MCF 10A (cell line): Measurements from ENCODE around the gene CDHR4. TPM values are rescaled to one million over a fixed set of nuclear protein-coding genes. Genes with fewer than 3 reads are reported as not detected.

Experiments used
- Bru-seq: library from RNA; stranded (reverse); fragments of 400-500 nt; gene quantifications from one replicate; lab custom pipeline; 2021; lab: Mats Ljungman, UMichigan
- BruChase-seq, 2 experiments: library from RNA; stranded (reverse); fragments of 400-500 nt; gene quantifications; one replicate each; lab custom pipeline; 2021; lab: Mats Ljungman, UMichigan
- BruUV-seq: library from RNA; stranded (reverse); fragments of 400-500 nt; replicated peaks from 2 replicates; lab custom pipeline; 2021; lab: Mats Ljungman, UMichigan
- CTCF ChIA-PET: fragments of 300-600 bp; sonication (Branson Sonifier 250); formaldehyde crosslinking; extraction: SDS; loops from one replicate; lab custom pipeline; 2021; ENCODE audit warnings: antibody characterized with exemption, inconsistent platforms; lab: Yijun Ruan, JAX
- POLR2A ChIA-PET: fragments of 300-600, 350-650 bp; sonication (Branson Sonifier 250); formaldehyde crosslinking; extraction: SDS; loops from one replicate; lab custom pipeline; 2020; ENCODE audit warnings: antibody characterized with exemption, inconsistent platforms; lab: Yijun Ruan, JAX
- DNase-seq: peaks from one replicate; pipeline ENCODE4 v3.0.0-alpha.2; 2018; ENCODE audit not compliant: unreplicated experiment
- H3K27ac Mint-ChIP-seq: one replicate; pipeline ENCODE4 v1.8.0; 2022; ENCODE audit warnings: mild to moderate bottlenecking, low read depth, mixed read lengths; ENCODE audit not compliant: unreplicated experiment
- H3K27me3 Mint-ChIP-seq: one replicate; pipeline ENCODE4 v1.8.0; 2022; ENCODE audit warnings: mixed read lengths; ENCODE audit not compliant: insufficient read depth, unreplicated experiment
- H3K36me3 Mint-ChIP-seq: one replicate; pipeline ENCODE4 v1.8.0; 2022; ENCODE audit warnings: mild to moderate bottlenecking, moderate library complexity, mixed read lengths; ENCODE audit not compliant: insufficient read depth, unreplicated experiment
- H3K4me1 Mint-ChIP-seq: one replicate; pipeline ENCODE4 v1.8.0; 2022; ENCODE audit warnings: mixed read lengths; ENCODE audit not compliant: insufficient read depth, unreplicated experiment
- H3K4me3 Mint-ChIP-seq: one replicate; pipeline ENCODE4 v1.8.0; 2022; ENCODE audit warnings: mild to moderate bottlenecking, moderate library complexity, mixed read lengths; ENCODE audit not compliant: unreplicated experiment
- H3K9me3 Mint-ChIP-seq: one replicate; pipeline ENCODE4 v1.8.0; 2022; ENCODE audit warnings: mixed read lengths; ENCODE audit not compliant: unreplicated experiment
- CTCF ChIP-seq: fragments of 200-600 bp; IDR thresholded peaks from one replicate; pipeline ENCODE4 v1.8.0; 2022; ENCODE audit warnings: antibody characterized with exemption, mild to moderate bottlenecking; ENCODE audit not compliant: unreplicated experiment
- intact Hi-C: fragments of 100-400 bp; cut with micrococcal nuclease; formaldehyde crosslinking; loops from 2 replicates; pipeline ENCODE4 v1.14.1; 2022
- long read RNA-seq: library from polyadenylated mRNA; stranded (forward); transcript quantifications from one replicate; pipeline ENCODE4 v2.0.0, GENCODE V29; 2022
- total RNA-seq: library from RNA; stranded (reverse); gene quantifications from 2 replicates; pipeline ENCODE4 v1.2.3, GENCODE V29; 2022

The CDHR4 gene, protein sequence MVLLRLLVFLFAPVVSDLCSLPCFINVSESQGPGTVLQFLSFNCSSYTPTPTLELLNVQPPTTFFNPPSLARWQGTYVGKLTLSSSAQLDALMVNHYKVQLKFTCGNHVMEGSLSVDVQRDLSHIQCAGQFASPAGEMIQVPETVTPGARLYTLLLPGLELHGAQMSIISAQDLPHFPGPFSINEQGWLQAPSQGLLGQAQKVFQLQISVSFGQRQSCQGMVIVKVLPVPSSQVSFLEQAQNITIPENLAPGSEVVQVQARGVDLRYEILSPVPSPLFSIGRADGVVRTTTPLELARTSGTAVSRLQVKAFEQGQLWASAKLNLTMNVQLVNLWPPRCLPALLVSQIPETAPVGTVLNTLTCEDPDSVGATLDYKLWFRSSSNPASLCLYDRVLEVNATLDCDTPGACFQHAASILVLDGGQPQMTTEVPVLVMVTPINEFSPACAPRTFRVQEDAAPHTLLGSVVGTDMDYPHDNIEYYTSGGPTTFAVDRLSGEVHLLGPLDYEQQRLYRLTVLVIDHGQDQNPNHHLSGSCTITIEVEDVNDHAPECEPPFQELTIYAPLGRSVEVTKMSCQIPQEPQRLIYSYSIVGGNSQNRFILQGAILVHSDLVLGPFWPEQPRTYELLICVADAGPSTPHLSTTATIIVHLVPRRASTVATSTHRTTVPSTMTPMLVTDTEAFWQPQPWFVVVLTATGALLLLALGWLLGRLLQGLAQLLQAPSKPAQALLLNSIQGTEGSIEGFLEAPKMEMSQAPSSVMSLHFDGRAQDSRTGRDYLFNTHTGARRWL
- total RNA-seq (0.44 and 1.1 TPM in 2 replicates), Bru-seq, nascent RNA (percentile 22 among the genes with signal in this experiment), BruChase-seq, experiment 1, labeled RNA remaining after a 6-hour chase (percentile 28 among the genes with signal in this experiment), BruChase-seq, experiment 2, labeled RNA remaining after a 2-hour chase (percentile 21 among the genes with signal in this experiment)
- long read RNA-seq, result 0 reads

DNA sequence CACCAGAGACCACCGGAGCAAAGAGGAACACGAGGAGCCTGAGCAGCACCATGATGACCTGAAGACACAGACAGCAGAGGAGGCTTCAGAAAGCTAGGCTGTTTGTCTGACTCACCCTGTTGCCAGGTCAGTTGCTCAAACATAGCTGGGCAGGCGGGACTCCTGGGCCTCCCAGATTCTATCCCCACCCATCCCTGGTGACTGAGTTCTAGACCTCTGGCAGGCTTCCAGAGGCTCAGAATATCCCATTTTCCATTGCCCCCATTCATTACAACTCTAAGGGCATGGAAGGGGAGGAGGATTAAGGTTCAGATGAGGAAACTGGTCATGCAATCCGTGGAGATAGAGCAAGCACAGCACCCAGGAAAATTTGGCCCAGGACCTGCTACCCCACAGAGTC, at the start of gene CDHR4:
Gene CDHR4, minus strand, starts transcription at position 113 of the 400 bp plus-strand sequence. Its CDS starts 61 bp downstream, at position 52.
- no peak for TF ChIP-seq CTCF
- Mint-ChIP-seq H3K36me3 (peaks cover 7% of the 10 kb centered on the region), H3K4me3 (no peak within 1 kb of the TSS), H3K27ac (peak within 1 kb of the TSS; percentile 72), H3K9me3 (no peaks in the 10 kb centered on the region), H3K27me3 (peaks cover 10% of the 10 kb centered on the region), H3K4me1 (peaks cover 24% of the 10 kb centered on the region)
- ChIA-PET POLR2A (interaction anchor here (0.6 to 3.1 kb wide), 10 partner anchors 9 to 130 kb away, joined by 3 to 33 read pairs (median 5); partner anchors contain the start of genes IP6K1 and MON1A), CTCF (interaction anchor here (0.7 to 12.4 kb wide), 9 partner anchors 9 to 320 kb away, joined by 3 to 201 read pairs (median 4); no protein-coding TSS in a partner anchor)
- intact Hi-C loops, result loop anchor here (5.0 kb wide), 1 partner anchor 288 kb away; the partner anchor contains the start of gene RBM5
- BruUV-seq, result no TSS peak
- DNase-seq, result peak; percentile 87

GRCh38 chr3:49845694-49846093, 46.0 kb upstream of the CDHR4 start:
- TF ChIP-seq CTCF, result no peak
- ChIA-PET CTCF (interaction anchor here (0.7 to 11.3 kb wide), 2 partner anchors 59 to 78 kb away, joined by 4 to 143 read pairs; partner anchors contain the start of gene MST1R), POLR2A (interaction anchor here (0.6 to 1.5 kb wide), 3 partner anchors 42 to 386 kb away, joined by 3 read pairs; partner anchors contain the start of gene INKA1)
- no peak for DNase-seq
- Mint-ChIP-seq H3K27me3 (no peaks in the 10 kb centered on the region), H3K27ac (no peak overlapping the region), H3K4me3 (no peak overlapping the region), H3K9me3 (no peaks in the 10 kb centered on the region), H3K4me1 (no peaks in the 10 kb centered on the region), H3K36me3 (no peaks in the 10 kb centered on the region)
- intact Hi-C loops, result no loop called here
- no TSS peak for BruUV-seq

GRCh38 chr3:49844464-49845183, 45.0 kb upstream of the CDHR4 start:
- BruUV-seq, result no TSS peak
- Mint-ChIP-seq H3K9me3 (no peaks in the 10 kb centered on the region), H3K27ac (no peak overlapping the region), H3K36me3 (no peaks in the 10 kb centered on the region), H3K27me3 (no peaks in the 10 kb centered on the region), H3K4me1 (no peaks in the 10 kb centered on the region), H3K4me3 (no peak overlapping the region)
- ChIA-PET POLR2A (interaction anchor here (0.6 to 0.7 kb wide), 2 partner anchors 48 to 94 kb away, joined by 3 read pairs; no protein-coding TSS in a partner anchor), CTCF (interaction anchor here (0.7 to 11.3 kb wide), 3 partner anchors 12 to 60 kb away, joined by 3 to 143 read pairs (median 3); partner anchors contain the start of genes INKA1, MST1R and TRAIP)
- intact Hi-C loops, result no loop called here
- no peak for DNase-seq
- no peak for TF ChIP-seq CTCF
